T-helper 2 cell (primary cell): ENCODE data around the gene GUCD1.
"Not testable (repeated sequence)": the region's sequence is repeated elsewhere in the genome, so short reads cannot be mapped to it uniquely, and the experiment has no call there.

Experiments used
- DNase-seq, 5 experiments: peaks; one replicate each; pipeline versions ENCODE4 v3.0.0 to v3.0.0-alpha.2; 2012 to 2022
- total RNA-seq, 2 donors: gene quantifications; one replicate each; lab custom pipeline; 2026; lab: John Stamatoyannopoulos, UW

Gene GUCD1
- 69.8 to 71.2 reads per million in 2 donors for total RNA-seq

DNA sequence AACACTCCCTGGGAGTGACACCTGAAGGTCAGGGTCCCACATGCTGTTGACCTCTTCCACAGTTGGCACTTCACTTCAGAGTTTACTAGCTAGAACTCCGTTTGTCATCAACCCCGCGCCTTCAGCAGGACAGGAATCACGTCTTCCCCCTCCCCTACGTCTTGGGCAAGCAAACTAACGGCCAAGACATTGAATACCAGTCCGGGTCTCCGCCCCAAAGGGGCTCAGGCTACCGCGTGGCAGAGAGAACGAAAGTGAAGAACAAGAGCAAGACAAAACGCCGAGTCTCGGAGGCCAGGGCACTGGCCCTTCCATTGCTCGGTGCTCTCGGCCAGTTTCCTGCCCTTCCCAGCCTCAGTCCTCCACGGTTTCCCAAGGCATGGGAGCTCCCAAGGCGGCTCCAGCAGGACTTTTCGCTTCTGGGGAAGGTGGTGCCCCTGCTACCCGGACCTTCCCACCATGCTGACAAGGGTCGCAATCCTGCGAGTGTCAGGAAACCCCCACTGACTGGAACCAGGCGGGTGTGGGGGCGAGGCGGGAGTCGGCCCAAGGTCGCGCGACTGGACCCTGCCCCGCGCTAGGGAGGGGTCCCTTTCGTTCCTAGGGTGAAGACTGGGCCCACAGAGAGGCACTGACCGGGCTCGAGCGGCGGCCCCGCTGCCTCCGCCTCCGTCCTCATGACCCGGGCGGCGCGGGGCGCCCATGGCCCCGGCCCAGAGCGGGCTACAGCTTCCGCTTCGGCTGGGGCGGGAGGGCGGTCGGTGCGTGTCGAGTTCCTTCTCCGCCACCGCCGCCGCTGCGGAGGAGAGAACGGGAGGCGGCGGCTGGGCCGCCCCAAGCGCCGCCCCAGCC lies at the start of gene GUCD1:
Gene GUCD1, minus strand, starts transcription at position 826 of the 852 bp plus-strand sequence. Its CDS starts 147 bp downstream, at position 679.
- DNase-seq, result peak in 3 of 5 experiments; percentile 8 to 44 (median 8)

DNA sequence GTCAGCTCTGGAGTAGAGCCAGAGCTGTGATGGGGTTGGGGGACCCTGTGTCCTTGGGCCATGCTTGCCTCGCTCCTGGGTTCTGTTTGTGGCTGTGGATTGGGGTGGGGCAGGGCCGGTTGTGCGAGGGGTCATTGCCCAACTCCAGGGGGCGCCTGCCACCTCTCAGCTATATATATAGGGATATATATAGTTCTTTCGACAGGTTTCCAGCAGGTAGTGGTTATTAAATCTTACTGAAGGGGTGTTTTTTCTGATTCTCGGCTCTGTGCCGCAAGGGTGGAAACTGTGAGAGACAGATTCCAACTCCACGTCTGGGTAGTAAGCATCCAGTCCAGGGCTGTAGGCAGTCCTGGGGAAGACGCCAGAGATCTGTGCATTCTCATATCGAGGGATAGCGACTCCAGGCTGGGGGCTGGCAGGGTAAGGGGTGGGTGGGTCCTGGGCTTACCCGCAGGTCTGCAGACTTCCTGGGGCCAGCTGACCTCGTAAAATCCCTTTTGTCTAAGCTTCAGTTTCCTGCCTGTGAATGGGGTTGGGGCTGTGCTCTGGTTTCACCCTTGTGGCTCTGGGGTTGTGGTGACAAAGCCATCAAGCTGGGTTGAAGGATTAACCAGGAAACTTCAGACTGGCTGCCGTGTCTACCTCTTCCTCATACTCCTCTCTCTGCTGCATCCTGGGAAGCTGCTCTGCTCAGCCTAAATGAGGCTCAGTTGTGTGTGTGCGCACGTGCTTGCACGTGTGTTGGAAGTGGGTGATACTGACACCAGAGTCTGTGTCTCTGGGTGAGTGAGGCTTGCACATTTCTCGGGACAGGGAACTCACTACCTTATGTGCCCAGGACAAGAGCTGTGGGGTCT lies 49.1 kb upstream of the GUCD1 start:
- DNase-seq, result peak in 2 of 5 experiments; percentile 22 to 36

DNA sequence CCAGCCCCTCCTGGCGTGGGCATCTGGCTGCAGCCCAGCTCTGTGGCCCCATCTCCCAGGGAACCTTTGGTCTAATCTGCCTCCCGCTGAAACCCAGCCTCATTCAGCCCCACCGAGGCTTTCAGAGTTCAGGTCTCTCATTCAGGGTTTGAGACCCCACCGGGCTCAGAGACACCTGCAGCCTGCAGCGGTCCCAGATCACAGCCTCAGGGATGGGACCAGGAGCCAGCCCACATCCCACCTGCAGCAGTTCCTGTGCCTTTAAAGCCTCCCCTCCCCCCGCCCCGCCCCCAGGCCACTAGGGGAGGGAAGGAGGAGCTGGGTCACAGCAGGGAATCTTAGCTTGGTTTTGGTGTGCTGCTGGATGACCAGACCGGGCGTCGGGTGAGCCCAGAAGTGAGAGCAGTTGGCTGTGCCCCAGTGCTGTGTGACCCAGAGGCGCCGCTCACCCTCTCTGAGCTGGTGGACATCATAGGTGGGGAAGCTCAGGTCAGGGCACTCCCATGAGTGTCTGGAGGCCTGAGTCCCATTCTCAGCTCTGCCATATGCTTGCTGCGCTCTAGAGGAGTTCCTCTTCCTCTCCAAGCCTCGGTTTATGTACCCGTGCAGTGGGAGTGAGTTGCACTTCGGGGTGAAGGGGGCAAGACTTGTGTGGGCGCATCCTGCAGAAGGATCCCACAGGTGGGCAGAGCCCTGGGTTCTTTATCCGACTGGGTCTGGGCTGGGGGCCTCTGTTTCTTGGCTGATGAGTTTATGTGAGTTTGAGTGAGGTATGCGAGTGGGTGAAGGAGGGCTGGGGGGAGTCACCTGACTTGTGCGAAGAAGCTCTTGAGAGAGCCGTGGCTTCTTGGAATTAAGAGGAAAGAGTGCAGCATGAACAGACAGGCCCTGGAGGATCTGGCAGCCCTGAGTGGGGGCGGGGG lies 48.2 kb upstream of the GUCD1 start, which contains the start of gene GGT1:
Gene GGT1, plus strand, starts transcription at position 347 of the 923 bp plus-strand sequence. CDS start 7,889 bp downstream, outside the sequence.
- DNase-seq, result not testable (repeated sequence)

DNA sequence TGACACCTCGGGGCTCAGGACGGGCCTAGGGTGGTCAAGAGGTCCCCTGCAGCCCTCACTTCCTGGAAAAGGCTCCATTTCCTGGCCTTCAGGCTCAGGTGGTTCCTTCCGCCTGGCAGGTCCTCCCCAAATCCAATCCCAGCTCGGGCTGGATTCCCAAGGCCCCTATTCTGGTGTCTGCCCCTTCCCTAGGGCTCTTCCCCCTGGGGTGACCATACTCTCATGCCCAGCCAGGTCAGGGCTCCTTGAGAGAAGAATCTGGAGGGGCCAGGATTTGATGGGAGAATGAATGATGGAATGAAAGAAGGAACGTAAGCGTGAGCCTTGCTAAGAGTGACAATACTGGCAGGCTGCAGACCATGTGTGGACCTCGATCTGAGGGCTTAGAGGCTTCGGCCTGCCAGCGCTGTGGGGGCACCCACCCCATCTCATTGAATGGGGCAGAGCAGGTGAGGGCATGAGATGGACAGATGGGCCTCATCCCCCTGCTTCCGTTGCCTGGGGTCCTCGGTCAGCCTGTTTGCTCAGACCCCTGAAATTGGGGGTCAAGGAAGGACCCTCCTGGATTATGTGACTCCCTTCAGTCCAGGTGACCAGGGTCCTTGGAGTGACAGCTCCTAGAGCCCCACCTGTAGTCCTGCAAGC lies 47.3 kb upstream of the GUCD1 start:
- not testable (repeated sequence) for DNase-seq

DNA sequence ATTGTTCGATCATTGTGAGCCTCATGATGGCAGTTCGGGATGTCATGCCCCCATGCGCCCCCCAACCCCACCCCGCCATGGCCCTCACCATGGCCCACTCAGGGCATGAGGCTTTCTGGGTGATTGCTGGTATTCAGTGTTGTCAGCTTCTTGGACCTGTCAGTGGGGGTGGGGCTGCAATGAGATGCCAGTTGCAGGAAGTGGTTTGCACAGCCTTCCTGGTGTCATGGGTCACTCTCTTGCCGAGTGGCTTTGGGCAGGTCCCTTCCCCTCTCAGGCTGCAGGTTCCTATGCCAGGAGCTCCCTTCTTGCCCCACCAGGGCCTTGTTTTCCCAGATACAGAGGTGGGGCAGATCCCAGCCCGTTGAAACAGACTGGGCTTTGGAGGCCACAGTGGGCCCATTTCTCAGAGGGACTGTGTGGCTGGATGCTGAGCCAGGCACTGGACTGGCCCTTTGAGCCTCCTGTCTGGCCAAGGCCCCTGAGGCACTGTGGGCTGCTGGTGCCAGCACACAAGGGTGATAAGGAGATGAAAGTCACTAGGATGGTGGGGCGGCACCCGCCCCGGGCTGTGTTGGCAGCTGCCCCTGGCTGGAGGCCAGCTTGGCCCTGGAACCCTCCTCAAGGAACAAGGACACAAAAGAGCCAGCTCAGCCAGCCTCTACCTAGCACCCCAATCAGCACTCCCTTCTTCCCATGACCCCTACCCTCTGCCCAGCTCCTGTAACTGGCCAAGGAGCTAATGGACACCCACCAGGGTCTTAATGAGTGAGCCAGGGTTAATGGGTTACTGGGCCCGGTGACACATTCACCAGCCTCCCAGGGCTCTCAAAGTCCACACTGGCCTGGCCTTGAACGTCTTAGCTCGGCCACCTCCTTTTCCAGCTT lies 46.5 kb upstream of the GUCD1 start:
- peak in 1 of 5 experiments; percentile 49 for DNase-seq

DNA sequence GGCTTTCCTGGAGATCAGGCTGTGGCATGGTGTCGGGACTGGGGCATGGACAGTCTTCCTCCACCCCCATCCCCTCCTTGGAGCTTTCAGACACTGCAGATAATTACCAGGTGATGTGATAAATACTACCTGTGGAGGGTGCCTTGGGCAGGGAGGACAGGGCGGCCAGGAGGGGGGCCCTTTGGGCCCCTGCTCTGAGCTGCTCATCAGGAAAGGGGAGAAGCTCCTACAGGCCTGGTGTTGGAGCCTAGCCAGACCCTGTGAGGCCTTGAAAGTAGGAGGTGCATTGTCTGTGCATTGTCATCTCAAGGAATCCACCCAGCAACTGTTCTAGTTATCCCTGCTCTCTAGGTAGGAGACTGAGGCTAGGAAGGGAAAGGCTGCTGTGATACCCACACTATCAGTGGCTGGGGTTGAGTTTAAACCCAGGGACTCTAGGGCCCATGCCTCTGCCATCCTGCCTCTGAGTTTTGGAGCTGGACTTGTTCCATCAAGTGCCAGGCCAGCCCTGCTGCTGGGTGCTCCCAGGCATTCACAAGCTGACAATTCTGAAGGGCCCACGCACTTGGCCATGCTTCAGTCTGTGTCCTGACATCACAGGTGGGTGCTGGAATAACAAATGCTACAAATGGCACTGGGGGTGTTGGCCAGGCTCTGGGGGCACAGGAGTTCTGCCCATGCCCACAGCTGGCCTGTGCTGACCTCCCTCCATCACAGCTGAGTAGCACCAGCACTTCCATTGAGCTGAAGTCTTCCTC lies 45.2 kb upstream of the GUCD1 start:
- not testable (repeated sequence) for DNase-seq

DNA sequence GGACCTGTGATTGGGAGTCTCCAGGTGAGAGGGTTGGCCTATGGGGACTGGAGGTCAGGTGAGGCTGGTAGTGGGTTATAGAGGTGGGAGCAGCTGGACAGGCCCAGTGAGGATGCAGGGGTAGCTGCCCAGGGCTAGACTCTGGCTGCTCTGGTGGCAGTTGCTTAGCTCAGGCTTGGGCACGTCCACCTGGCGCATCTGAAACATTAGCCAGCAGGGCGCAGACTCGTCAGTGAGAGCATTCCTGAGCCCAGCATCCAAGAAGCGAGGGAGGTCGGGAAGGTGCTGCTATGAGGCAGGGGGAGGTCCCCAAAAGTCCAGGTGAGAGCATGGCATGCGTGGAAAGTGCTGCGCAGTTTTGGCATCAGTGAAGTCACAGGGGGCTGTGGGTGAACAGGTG lies 44.6 kb upstream of the GUCD1 start:
- no peak for DNase-seq

DNA sequence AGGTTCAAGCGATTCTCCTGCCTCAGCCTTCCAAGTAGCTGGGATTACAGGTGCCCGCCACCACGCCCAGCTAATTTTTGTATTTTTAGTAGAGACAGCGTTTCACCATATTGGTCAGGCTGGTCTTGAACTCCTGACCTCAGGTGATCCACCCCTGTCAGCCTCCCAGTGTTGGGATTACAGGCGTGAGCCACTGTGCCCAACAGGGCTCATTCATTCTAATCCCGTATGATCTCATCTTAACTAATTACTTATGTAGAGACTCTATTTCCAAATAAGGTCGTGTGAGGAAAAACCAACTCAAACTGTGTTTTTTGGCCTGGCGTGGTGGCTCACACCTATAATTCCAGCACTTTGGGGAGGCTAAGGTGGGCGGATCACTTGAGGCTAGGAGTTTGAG lies 42.1 kb upstream of the GUCD1 start:
- not testable (repeated sequence) for DNase-seq

DNA sequence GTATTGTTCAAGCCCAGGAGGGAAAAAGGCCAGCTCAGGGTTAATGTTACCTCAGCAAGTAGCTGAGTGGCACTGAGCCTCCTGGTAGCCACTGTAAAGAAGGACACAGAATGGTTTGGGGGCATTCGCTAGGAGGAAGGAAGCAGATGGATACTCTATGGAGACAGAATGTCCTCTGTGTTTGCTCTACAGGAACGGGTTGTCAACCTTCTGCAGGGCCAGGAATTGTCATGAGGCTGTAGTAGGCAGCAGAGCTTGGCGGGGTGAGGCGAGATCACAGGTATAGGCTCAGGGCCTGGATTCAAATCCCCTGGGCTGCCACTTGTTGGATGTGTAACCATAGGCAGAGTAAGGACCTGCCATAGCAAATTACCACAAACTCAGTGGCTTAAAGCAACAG lies 40.9 kb upstream of the GUCD1 start:
- DNase-seq, result no peak

DNA sequence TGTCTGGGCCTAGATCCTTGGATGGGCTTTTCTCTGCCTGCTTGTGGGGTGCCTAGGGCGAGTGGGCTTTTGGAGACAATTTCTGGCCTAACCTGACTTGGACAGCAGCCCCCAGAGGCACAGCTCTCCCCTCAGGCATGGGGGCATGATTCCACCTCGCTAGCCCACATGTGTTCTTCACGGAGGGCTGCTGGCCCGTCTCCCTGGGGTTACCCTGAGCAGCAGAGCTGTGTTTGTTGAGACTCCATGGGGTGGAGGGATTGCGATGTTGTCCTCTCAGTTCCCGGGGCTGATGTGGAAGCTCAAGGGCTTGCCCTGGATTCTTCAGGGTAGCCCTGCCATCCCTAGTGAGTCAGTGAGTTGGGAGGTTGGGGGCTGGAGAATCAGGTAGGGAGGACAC lies 40.3 kb upstream of the GUCD1 start:
- DNase-seq, result no peak

DNA sequence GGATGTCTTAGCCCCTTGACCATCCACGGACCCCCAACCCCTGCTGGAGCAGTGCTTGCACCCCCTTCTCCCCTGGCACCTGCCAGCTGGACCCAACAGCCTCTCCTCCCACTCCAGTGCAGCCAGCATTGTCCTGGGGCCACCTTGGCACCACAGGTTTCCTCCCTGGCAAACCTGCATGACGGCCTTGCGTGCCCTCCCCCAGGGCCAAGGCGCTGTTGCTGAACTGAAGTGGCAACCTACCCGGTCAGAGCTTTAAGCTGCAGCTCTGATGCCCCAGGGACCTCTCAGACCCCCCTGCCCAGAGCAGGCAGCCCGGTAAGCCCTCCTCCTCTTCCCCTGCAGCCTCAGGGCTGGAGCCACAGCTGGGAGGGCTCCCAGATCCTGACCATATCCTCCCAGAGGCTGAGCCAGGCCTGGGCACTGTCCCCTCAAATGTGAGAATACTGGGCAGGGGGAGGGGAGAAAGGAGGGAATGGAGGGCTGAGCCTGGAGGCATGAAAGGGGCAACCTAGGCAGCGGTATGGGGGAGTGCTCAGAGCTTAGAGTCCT lies 39.7 kb upstream of the GUCD1 start:
- no peak for DNase-seq

DNA sequence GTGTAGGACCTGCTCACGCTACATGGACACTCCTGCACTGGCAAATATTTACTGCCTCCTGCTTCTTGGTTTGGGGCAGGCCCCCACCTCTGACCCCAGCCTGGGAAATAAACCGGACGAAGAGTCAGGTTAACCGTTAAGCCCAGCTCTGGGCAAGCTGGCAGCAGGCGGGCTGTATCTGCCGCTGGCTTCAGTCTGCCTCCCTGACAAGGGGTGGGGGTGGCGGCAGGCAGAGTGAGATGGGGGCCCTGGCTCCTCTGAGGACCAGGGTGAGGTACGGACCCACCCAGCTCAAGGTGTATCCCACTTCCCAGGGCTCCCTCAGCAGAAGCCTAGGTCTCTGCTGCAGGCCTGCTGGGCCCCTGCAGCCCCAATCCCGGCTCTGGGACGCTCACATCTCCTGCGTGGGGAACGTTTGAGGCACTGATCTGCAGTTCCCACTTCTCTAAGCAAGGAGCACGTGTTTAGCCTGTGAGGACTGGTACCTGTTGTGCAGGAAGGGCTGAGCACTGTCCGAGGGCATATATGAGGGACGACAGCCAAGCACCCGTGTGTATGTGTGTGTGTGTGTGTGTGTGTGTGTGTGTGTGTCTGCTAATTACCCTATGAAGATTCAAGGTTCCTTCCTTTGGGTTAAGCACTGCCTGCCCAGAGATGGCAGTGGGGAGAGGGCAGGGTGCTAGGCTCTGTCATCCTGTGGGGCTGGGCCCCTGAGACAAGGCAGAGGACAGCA lies 39.1 kb upstream of the GUCD1 start:
- DNase-seq, result no peak

DNA sequence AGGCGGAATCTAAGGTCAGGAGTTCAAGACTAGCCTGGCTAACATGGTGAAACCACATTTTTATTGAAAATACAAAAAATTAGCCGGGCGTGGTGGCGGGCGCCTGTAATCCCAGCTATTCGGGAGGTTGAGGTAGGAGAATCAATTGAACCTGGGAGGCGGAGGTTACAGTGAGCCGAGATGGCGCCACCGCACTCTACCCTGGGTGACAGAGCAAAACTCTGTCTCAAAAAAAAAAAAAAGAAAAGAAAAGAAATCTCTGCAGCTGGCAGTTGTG lies 38.6 kb upstream of the GUCD1 start:
- not testable (repeated sequence) for DNase-seq

DNA sequence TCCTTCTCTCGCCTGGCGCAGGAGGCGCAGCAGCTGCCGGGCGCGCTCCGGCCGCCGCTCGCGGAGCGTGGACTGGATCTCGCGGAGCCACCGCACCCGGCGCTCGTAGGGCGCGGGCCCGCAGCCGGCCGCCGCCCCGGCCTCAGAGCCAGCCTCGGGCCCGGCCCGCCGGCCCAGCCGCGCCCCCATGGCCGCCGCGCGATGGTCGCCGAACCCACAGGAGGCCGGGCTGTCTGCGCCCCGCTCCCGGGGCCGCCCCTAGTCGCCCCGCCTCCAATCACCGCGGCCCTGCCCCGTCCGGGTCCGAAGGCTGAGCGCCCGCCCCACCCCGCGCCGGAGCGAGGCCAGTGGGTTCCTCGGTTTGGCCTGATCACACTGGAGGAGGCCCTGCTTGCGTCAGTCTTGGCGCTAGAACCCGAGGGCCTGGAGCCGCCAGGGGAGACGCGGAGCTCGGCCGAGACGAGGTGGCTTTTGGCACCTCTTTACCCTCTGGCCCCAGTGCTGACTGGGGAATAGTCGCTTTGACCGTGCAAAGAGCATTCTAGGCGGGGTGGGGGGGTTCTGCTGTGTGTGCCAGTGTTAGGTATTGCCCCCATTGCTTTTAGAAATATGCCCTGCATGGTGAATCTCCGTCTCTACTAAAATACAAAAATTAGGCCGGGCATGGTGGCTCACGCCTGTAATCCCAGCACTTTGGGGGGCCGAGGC lies 38.1 kb upstream of the GUCD1 start, which contains the start of gene LRRC75B:
Gene LRRC75B, minus strand, starts transcription at position 223 of the 708 bp plus-strand sequence. Its CDS starts 34 bp downstream, at position 189.
- DNase-seq, result peak in 1 of 5 experiments; percentile 36

DNA sequence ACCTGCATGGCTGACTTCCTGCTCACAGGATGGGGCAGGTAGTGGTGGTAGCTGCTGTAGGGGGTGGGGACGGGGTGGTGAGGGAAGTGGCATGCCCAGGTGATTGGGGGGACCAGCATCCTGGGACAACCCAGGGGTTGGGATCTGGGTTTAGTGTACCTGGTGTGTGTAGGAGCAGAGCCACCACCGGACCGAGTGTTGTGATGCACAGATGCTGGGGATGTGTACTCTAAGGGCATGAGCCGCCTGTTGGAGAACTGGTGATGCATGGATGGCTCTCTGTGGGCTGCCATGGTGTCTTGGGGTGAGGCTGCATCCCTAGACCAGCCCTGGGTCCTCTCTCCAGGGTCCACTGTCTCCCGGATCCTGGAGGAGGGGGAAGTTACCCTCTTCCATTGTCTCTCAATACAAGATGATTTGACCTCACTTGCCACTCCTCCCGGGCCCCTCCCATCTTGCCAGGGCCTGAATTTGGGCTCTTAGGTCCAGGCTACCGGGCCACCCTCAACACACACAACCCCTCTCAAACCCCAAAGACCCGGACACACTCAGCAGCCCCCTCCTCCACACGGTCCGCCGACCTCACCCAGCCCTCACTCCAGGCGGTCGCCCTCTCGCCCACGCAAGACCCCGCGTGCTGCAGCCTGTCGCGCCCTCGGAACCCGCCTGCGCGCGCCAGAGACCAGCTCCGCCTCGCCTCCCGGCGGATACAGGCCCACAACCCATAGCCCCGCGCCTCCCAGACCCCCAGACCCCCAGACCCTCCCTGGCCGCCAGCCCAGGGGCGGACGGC lies 37.3 kb upstream of the GUCD1 start:
- no peak for DNase-seq

DNA sequence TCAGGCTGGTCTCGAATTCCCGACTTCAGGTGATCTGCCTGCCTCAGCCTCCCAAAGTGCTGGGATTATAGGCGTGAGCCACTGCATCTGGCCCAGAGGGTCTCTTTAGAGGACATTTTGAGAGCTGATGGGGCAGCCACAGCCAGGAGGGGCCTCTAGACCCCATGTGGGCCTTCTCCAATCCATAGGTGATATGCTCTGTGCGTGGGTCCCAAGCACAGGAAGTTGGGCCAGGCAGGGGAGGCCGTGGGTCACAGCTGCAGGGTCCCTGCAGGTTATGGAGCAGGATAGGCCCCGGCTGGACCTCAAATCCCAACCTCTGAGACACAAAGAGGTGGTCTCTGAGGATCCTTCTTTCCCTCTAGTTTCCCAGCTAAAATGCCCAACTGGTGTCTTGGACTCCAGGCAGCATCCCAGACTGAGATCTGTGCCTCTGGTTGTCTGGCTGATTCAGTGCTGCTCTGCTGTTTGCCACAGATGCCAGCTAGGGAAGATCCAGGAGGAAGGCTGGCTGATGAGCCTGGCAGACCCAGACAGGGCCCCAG lies 36.4 kb upstream of the GUCD1 start:
- no peak for DNase-seq

DNA sequence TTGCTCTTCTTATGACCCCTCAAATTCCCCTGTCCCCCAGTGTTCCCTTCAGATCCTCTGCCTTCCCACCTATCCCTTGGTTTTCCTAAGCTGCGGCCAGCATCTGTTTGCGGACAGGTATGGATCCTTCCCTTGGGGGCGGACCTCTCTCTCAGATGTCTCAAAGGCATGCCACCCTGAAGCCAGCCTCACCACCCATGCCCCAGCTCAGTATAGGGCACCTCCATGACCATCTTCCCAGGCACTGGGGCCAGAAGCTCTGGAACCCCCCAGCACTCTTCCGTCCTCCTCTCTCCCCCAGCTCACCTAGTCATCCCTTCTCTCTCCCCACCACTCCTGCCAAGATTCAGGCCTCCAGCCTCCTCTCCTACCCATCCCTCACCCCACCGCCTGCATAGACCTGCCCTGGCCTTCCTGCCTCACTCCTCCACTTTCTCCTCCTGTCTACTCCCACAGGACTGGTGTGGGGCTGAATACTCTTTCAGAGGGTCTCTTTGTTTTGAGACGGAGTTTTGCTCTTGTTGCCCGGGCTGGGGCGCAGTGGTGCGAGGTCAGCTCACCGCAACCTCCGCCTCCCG lies 35.7 kb upstream of the GUCD1 start:
- DNase-seq, result no peak
